RWPE1 (cell line): ENCODE measurements around the gene GNAQ.

Experiments
- CTCF ChIA-PET: fragments of 350-600 bp; sonication (Branson Sonifier 250); formaldehyde crosslinking; extraction: SDS; loops from one replicate; lab custom pipeline; 2021; lab: Yijun Ruan, JAX
- POLR2A ChIA-PET: fragments of 400-600 bp; formaldehyde crosslinking; extraction: SDS; loops from one replicate; lab custom pipeline; 2020; ENCODE audit warnings: antibody characterized with exemption; ENCODE audit not compliant: low non-redundant PET; lab: Yijun Ruan, JAX
- DNase-seq: peaks from one replicate; pipeline ENCODE4 v3.0.0; 2012; ENCODE audit warnings: low spot score
- H3K27ac ChIP-seq: fragments of 450-650 bp; 2 replicates; pipeline ENCODE4 v1.5.1; 2017
- CTCF ChIP-seq: fragments of 450-650 bp; conservative IDR thresholded peaks from 2 replicates; pipeline ENCODE4 v1.5.1; 2017; ENCODE audit warnings: low read depth, mild to moderate bottlenecking

Gene GNAQ

GRCh38 chr9:77916410-77916819 lies 115.2 kb downstream of the GNAQ start:
- no peak for DNase-seq
- H3K27ac ChIP-seq, result no peak overlapping the region
- ChIA-PET POLR2A (no interaction called here), CTCF (no interaction called here)
- no peak for TF ChIP-seq CTCF

- no peak for DNase-seq
- TF ChIP-seq CTCF, result no peak
- POLR2A ChIA-PET, result no interaction called here
- no peak overlapping the region for H3K27ac ChIP-seq
- CTCF ChIA-PET, result no interaction called here
Measured at GRCh38 chr9:77915744-77916143, 115.9 kb downstream of the GNAQ start.

- ChIA-PET CTCF (interaction anchor here (0.6 kb wide), 1 partner anchor 232 kb away, joined by 3 read pairs; no protein-coding TSS in a partner anchor), POLR2A (no interaction called here)
- H3K27ac ChIP-seq, result no peak overlapping the region
- no peak for TF ChIP-seq CTCF
- DNase-seq, result no peak
Measured at GRCh38 chr9:77912895-77913693, 118.5 kb downstream of the GNAQ start.

GRCh38 chr9:77911928-77912327 lies 119.7 kb downstream of the GNAQ start:
- no peak for TF ChIP-seq CTCF
- POLR2A ChIA-PET, result no interaction called here
- no peak overlapping the region for H3K27ac ChIP-seq
- CTCF ChIA-PET, result interaction anchor here (0.6 kb wide), 1 partner anchor 141 kb away, joined by 4 read pairs; no protein-coding TSS in a partner anchor
- no peak for DNase-seq

GRCh38 chr9:77910194-77910621 lies 121.4 kb downstream of the GNAQ start:
- DNase-seq, result no peak
- POLR2A ChIA-PET, result no interaction called here
- no peak overlapping the region for H3K27ac ChIP-seq
- CTCF ChIA-PET, result interaction anchor here (0.7 kb wide), 1 partner anchor 142 kb away, joined by 3 read pairs; no protein-coding TSS in a partner anchor
- TF ChIP-seq CTCF, result no peak

GRCh38 chr9:77909306-77909705 lies 122.3 kb downstream of the GNAQ start:
- no peak for TF ChIP-seq CTCF
- ChIA-PET POLR2A (no interaction called here), CTCF (interaction anchor here (0.7 kb wide), 1 partner anchor 141 kb away, joined by 3 read pairs; no protein-coding TSS in a partner anchor)
- no peak for DNase-seq
- no peak overlapping the region for H3K27ac ChIP-seq
